ENCODE measurements around the gene POU6F2. TPM values are rescaled to one million over a fixed set of nuclear protein-coding genes. Genes with fewer than 3 reads are reported as not detected.

Gene POU6F2
- total RNA-seq, 4 donors from 2014 or later: 0.31 to 0.66 TPM; not detected in 2

DNA sequence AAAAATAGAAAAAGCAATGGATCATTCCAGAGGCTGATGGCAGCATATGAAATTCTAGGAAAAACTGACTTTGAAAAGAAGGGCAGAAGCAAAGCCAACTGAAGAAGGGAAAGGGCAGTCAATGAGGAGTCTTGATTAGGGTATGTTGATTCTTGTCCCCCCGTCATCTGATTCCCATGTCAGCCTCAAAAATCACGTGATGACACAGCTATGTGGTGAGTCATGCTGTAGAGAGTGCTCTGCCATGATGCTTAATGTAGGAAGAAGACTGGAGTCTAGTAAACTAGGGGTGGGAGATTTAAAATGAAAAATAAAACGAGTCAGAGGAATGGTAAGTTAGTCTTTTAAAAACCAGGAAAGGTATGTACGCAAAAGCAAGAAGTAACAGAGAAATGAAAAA lies 3.9 kb upstream of the POU6F2 start:
- H3K27ac ChIP-seq: no peak overlapping the region
- H3K27me3 ChIP-seq: peaks cover 40% of the 10 kb centered on the region
- no peak overlapping the region for H3K4me3 ChIP-seq
- no peak for TF ChIP-seq EP300 (IDR thresholded peaks at IDR 0.05)
- no peak for TF ChIP-seq POLR2AphosphoS5 (IDR thresholded peaks at IDR 0.05)
- TF ChIP-seq, protein P1, sequence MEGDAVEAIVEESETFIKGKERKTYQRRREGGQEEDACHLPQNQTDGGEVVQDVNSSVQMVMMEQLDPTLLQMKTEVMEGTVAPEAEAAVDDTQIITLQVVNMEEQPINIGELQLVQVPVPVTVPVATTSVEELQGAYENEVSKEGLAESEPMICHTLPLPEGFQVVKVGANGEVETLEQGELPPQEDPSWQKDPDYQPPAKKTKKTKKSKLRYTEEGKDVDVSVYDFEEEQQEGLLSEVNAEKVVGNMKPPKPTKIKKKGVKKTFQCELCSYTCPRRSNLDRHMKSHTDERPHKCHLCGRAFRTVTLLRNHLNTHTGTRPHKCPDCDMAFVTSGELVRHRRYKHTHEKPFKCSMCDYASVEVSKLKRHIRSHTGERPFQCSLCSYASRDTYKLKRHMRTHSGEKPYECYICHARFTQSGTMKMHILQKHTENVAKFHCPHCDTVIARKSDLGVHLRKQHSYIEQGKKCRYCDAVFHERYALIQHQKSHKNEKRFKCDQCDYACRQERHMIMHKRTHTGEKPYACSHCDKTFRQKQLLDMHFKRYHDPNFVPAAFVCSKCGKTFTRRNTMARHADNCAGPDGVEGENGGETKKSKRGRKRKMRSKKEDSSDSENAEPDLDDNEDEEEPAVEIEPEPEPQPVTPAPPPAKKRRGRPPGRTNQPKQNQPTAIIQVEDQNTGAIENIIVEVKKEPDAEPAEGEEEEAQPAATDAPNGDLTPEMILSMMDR (IDR thresholded peaks at IDR 0.05): no peak
- TF ChIP-seq POLR2A (IDR thresholded peaks at IDR 0.05): no peak
- ATAC-seq: no peak
- H3K36me3 ChIP-seq: no peaks in the 10 kb centered on the region
- 65 to 83% methylated on average over 3 to 4 of the region's 4 CpGs for WGBS, 2 donors (ENCODE audit: low coverage in 1 of 2)
- peaks cover 0 to 6% (median 0%) of the 10 kb centered on the region in 3 donors for H3K4me1 ChIP-seq
- H3K9me3 ChIP-seq: no peaks in the 10 kb centered on the region

DNA sequence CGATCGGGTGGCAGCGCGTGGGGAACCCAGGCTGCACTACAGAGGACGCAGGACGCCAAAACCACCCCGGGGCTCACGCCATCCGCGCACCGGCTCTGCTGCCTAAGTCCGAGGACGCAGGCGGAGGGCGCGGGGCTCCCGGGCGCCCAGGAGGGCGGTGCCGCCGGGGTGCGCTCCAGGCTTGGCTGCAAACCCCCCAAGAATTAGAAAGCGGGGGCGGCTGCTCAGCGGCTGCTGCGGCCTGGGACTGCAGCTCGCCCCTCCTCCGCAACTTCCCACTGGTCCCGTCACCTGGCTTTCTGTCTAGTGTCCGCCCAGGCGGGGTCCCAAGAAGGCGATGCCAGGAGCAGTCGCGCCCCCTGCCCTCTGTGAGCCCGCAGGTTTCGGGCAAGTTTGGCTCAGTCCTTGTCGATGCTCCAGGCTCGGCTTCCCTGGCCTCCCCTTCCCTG lies 1.7 kb upstream of the POU6F2 start:
- Histone ChIP-seq H3K27me3 (peaks cover 45% of the 10 kb centered on the region), H3K36me3 (no peaks in the 10 kb centered on the region), H3K27ac (no peak overlapping the region), H3K9me3 (no peaks in the 10 kb centered on the region), H3K4me1 (peaks cover 0 to 6% (median 0%) of the 10 kb centered on the region in 3 donors), H3K4me3 (peak overlapping the region in 1 of 2 donors; percentile 29)
- no peak for ATAC-seq
- WGBS, 2 donors (ENCODE audit: low coverage in 1 of 2): 0% methylated on average over 9 of the region's 38 CpGs; no CpG with 5 or more reads in 1 of the 2 donors
- TF ChIP-seq POLR2AphosphoS5 (IDR thresholded peaks at IDR 0.05) (no peak), EP300 (IDR thresholded peaks at IDR 0.05) (no peak), POLR2A (IDR thresholded peaks at IDR 0.05) (no peak)
- TF ChIP-seq, protein P1 (IDR thresholded peaks at IDR 0.05): no peak

DNA sequence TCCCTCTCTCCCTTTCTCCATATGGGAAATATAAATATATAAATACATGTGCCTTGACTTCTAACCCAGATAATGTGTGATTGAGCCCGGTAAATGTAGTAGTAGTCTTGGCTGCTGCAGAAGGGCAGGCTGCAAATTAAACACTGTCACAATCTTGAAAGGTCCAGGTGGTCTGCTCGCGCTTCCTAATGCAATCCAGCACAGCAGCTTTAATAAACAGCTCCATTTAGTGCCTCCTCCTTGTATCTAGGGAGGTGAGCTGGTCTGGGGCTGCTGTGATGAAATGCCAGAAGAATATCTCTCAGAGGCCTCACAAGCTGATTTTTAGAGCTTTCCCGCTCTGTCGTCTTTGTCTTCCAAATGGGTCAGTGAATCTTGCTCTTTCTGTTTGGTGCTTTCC lies 782 bp downstream of the POU6F2 start:
- no peaks in the 10 kb centered on the region for H3K36me3 ChIP-seq
- TF ChIP-seq POLR2AphosphoS5 (IDR thresholded peaks at IDR 0.05) (no peak), EP300 (IDR thresholded peaks at IDR 0.05) (no peak), POLR2A (IDR thresholded peaks at IDR 0.05) (no peak)
- TF ChIP-seq, protein P1 (IDR thresholded peaks at IDR 0.05): no peak
- H3K9me3 ChIP-seq: no peaks in the 10 kb centered on the region
- H3K27ac ChIP-seq: no peak overlapping the region
- H3K4me1 ChIP-seq: peaks cover 0 to 6% (median 0%) of the 10 kb centered on the region in 3 donors
- ATAC-seq: no peak
- no peak overlapping the region for H3K4me3 ChIP-seq
- 0 to 27% methylated on average over 3 to 4 of the region's 5 CpGs for WGBS, 2 donors (ENCODE audit: low coverage in 1 of 2)
- H3K27me3 ChIP-seq: peaks cover 45% of the 10 kb centered on the region

DNA sequence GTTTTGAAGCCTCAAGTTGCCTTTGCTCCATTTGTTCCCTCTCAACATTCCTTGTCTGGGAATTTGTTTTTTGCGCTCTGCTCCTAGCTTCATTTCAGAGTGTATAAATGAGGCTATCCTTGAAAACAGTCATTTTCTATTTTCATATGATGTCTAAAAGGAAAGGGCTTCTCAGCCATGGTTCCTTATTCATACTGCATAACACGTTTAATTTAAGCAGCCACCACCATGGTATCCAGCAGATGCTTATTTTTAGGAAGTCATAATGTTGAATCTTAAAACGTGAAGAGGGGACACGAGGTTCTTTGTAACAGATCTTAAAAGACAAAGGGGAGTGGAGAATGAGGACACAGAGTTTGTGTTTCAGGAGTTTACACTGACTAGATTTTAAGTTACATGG lies 14.5 kb downstream of the POU6F2 start:
- 67 to 68% methylated on average over 4 of the region's 4 CpGs for WGBS, 2 donors (ENCODE audit: low coverage in 1 of 2)
- no peak for ATAC-seq
- TF ChIP-seq, protein P1 (IDR thresholded peaks at IDR 0.05): no peak
- TF ChIP-seq POLR2A (IDR thresholded peaks at IDR 0.05) (no peak), EP300 (IDR thresholded peaks at IDR 0.05) (no peak), POLR2AphosphoS5 (IDR thresholded peaks at IDR 0.05) (no peak)
- Histone ChIP-seq H3K4me1 (no peaks in the 10 kb centered on the region), H3K27me3 (peaks cover 9% of the 10 kb centered on the region), H3K27ac (no peak overlapping the region), H3K36me3 (no peaks in the 10 kb centered on the region), H3K4me3 (no peak overlapping the region), H3K9me3 (no peaks in the 10 kb centered on the region)

DNA sequence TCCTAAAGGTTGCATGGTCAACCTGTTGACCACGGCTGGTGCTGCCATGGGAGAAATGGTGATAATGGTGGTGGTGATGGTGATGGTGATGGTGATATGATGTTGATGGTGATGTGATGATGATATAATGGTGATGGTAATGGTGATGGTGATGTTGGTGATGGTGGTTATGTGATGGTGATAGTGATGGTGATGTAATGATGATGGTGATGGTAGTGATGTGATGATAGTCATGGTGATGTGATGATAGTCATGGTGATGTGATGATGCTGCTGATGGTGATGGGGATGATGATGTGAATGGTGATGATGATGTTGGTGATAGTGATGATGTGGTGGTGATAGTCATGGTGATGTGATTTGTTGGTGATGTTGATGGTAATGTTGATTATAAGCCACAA lies 23.9 kb downstream of the POU6F2 start:
- no peak for TF ChIP-seq EP300 (IDR thresholded peaks at IDR 0.05)
- TF ChIP-seq, protein P1 (IDR thresholded peaks at IDR 0.05): no peak
- no peak for TF ChIP-seq POLR2AphosphoS5 (IDR thresholded peaks at IDR 0.05)
- no peak for TF ChIP-seq POLR2A (IDR thresholded peaks at IDR 0.05)
- WGBS, 2 donors (ENCODE audit: low coverage in 1 of 2): 67 to 83% methylated on average over 1 of the region's 1 CpG
- H3K27ac ChIP-seq: no peak overlapping the region
- no peak for ATAC-seq
- no peaks in the 10 kb centered on the region for H3K27me3 ChIP-seq
- H3K36me3 ChIP-seq: no peaks in the 10 kb centered on the region
- H3K9me3 ChIP-seq: no peaks in the 10 kb centered on the region
- no peaks in the 10 kb centered on the region for H3K4me1 ChIP-seq
- H3K4me3 ChIP-seq: no peak overlapping the region
